ENCODE measurements around the gene RAVER1. TPM values are rescaled to one million over a fixed set of nuclear protein-coding genes. Genes with fewer than 3 reads are reported as not detected.
A peak's percentile ranks its signal among the peaks of the same experiment; 100 is the strongest.
"Not testable (repeated sequence)": the region's sequence is repeated elsewhere in the genome, so short reads cannot be mapped to it uniquely, and the experiment has no call there.

RAVER1 gene, protein sequence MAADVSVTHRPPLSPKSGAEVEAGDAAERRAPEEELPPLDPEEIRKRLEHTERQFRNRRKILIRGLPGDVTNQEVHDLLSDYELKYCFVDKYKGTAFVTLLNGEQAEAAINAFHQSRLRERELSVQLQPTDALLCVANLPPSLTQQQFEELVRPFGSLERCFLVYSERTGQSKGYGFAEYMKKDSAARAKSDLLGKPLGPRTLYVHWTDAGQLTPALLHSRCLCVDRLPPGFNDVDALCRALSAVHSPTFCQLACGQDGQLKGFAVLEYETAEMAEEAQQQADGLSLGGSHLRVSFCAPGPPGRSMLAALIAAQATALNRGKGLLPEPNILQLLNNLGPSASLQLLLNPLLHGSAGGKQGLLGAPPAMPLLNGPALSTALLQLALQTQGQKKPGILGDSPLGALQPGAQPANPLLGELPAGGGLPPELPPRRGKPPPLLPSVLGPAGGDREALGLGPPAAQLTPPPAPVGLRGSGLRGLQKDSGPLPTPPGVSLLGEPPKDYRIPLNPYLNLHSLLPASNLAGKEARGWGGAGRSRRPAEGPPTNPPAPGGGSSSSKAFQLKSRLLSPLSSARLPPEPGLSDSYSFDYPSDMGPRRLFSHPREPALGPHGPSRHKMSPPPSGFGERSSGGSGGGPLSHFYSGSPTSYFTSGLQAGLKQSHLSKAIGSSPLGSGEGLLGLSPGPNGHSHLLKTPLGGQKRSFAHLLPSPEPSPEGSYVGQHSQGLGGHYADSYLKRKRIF
- total RNA-seq (2014; rRNA removed; shearing (Covaris generic)): 9.5 and 10.7 TPM in 2 replicates
- polyA plus RNA-seq (2014; cell fraction: nucleus; rRNA removed): 12.9 and 16.4 TPM in 2 replicates

DNA sequence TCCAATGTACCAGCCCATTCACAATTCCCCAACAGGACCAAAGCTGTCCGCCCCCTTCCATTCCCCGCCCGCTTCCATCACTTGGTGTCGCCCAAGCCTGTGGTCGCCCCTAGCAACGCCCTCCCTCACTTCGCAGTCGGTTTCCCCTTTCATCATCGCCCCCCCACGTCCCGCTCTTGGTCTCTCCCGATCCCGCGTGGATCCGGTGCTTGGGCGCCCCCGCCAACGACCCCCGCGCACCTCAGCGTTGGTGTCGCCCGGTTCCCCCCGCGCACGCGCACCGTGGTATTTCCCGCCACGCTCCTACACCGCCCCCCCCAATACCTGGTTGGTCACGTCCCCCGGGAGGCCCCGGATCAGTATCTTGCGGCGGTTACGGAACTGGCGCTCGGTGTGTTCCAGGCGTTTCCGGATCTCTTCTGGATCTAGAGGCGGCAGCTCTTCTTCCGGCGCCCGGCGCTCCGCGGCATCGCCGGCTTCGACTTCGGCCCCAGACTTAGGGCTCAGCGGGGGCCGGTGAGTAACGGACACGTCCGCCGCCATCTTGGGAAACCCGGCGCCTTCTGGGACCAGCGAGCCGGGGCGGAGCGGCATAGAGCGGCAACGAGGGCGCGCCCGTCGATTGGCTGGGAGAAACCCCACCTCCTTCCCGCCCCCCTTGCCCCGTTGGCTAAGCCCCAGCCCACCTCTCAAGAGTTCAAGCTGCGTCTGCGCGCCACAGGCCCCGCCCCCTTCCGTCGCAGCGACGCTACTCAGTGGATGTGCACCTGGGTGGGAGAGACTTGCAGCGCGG lies at the start of gene RAVER1:
Gene RAVER1 (minus strand): TSS at position 565 of the 793 bp plus-strand sequence. CDS start 22 bp downstream, at position 543.
- peak; percentile 93 for DNase-seq (ENCODE audit: extremely low read depth, low read depth)

DNA sequence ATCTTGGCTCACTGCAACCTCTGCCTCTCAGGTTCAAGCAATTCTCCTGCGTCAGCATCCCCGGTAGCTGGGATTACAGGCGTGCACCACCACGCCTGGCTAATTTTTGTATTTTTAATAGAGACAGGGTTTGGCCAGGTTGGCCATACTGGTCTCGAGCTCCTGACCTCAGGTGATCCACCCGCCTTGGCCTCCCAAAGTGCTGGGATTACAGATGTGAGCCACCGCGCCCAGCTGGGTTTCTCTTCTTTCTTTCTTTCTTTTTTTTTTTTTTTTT lies 49.8 kb upstream of the RAVER1 start:
- not testable (repeated sequence) for DNase-seq (ENCODE audit: extremely low read depth, low read depth)

DNA sequence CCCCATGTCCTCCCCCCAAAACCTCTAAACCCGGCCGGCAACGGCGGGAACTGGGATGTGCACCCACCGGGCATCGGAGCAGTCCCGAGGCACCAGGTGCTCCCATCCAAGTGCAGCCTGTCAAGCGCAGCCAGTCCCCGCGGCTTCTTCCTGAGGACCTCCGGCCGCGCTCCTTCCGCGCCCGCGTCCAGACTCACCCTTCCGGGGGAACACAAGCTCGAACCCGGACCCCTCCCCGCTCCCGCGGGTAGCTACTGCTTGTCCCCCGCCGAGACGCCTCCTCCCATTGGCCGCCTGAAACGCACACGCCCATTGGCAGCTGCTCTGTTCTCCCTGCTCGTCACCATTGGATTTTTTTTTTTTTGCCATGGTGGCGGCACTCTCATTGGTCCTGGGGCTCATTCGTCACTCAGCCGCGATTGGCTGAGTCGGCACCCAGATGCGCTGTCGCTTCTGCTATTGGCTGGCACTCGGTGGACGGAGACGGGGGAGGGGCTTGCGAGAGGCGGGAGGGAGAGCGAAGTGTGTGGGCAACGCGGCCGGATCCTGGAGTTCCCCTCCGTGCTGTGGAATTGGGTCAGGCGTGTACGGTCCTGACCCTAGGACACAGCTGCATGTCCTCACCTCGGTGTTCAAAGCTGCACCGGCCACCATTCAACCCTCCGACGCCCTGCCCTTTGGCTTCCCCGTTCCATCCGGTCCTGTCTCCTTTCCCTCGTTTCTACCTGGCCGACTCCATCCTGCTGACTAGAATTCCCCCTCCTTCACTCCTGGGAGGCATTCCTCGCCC lies 47.2 kb upstream of the RAVER1 start, which contains the start of gene TYK2:
Gene TYK2 (minus strand): TSS at position 260 of the 790 bp plus-strand sequence. CDS start 2,166 bp downstream, outside the sequence.
- peak; percentile 98 for DNase-seq (ENCODE audit: extremely low read depth, low read depth)

DNA sequence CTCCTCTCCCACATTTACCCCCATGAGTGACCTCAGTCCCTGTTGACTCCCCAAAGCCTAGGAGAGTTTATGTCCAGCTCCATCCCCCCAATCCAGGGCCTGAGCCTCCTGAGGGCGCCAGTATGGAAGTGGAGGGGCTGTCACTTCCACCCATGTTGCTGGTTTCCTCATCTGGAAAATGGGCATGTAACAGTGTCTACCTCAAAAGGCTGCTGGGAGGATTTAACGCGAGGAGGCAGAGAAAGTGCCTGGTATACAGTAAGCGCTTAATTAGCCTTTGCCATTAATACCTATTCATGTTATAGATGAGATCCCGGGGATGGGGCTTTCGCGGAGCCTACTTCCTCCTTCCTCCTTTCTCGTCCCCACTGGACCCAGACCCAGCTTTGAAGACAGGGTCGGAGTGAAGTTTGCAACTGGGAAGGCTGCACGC lies 46.6 kb upstream of the RAVER1 start:
- no peak for DNase-seq (ENCODE audit: extremely low read depth, low read depth)

DNA sequence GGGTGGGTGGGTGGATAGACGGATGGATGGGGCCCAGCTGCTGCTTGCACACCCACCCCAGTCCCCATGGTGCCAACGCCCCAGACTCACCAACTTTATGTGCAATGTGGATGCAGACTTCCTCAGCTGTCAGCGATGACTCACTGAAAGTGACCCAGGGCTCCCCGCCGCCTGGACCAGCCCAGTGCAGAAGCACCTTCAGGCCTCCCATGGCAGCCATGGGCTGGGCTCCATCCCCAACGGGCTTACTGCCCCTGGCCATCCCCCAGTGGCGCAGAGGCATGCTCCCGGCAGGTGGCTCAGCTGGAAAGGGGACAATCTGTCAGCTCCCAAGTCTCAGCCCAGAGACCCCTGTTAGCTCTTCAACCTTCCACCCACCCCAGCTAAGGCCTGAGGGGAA lies 44.8 kb upstream of the RAVER1 start:
- DNase-seq (ENCODE audit: extremely low read depth, low read depth): no peak

DNA sequence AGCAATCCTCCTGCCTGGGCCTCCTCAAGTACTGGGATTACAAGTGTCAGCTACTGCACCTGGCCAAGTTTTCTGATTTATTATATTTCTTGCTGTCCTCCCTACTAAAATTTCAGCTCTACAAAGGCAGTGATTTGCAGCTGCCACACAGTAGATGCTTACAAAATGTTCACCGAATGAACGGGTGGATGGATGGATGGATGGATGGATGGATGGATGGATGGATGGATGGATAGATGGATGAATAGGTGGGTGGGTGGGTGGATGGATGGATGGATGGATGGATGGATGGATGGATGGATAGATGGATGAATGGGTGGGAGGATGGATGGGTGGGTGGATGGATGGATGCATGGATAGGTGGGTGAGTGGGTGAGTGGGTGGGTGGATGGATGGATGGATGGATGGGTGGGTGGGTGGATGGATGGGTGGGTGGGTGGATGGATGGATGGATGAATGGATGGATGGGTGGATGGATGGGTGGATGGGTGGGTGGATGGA lies 43.9 kb upstream of the RAVER1 start:
- not testable (repeated sequence) for DNase-seq (ENCODE audit: extremely low read depth, low read depth)

DNA sequence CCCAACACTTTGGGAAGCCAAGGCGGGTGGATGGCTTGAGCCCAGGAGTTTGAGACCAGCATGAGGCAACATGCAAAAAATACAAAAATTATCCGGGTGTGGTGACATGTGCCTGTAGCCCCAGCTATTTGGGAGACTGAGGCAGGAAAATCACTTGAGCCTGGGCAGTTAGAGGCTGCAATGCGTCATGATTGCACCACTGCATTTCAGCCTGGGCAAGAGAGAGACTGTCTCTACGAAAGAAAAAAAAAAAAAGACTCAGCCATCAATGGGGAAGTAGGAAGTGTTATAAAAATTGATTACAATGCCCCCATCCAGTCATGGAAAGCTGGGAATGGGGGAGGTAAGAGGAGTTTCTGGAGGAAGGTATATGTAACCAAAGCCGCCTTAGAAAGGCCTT lies 41.6 kb upstream of the RAVER1 start:
- DNase-seq (ENCODE audit: extremely low read depth, low read depth): no peak

DNA sequence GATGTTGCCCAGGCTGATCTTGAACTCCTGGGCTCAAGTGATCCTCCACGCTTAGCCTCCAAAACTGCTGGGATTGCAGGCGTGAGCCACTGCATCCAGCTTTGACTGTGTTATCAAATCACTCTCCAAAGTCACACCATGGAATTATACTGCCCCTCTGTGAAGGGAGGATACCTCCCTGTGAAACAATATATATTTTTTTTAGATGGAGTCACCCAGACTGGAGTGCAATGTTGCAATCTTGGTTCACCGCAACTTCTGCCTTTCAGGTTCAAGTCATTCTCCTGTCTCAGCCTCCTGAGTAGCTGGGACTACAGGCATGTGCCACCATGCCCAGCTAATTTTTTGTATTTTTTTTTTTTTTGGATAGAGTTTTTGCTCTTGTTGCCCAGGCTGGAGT lies 39.4 kb upstream of the RAVER1 start:
- DNase-seq (ENCODE audit: extremely low read depth, low read depth): no peak

DNA sequence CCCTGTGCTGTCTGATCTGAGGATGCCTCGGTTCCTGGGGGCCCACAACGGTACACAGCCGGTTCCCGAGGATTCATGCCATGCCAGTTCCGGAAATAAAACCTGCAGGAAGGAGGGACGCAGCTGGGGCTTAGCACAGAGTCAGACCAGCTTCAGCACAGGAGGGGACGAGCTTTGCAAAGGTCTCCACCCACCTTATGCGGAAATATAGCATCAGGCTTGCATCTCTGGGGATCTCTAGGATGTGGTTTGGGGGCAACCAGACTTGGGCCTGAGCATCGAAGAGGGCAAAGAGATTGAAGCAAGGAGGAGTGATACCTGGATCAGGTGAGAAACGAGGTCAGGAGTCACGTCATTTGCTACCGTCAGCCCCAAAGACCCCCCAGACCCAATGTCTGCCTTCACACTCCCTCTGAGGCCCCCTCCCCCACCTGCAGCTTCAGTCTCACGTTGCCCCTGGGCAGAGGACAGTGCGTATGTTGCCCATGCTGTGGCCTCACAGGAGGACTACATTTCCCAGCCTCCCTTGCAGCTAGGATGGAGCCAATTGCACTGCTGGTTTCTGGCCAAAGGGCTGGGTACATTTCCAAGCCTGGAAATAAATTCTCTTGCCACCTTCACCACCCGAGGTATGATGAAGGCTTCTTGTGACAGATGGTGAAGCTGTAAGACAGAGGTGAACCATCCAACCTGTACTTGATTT lies 34.9 kb upstream of the RAVER1 start:
- DNase-seq (ENCODE audit: extremely low read depth, low read depth): no peak

DNA sequence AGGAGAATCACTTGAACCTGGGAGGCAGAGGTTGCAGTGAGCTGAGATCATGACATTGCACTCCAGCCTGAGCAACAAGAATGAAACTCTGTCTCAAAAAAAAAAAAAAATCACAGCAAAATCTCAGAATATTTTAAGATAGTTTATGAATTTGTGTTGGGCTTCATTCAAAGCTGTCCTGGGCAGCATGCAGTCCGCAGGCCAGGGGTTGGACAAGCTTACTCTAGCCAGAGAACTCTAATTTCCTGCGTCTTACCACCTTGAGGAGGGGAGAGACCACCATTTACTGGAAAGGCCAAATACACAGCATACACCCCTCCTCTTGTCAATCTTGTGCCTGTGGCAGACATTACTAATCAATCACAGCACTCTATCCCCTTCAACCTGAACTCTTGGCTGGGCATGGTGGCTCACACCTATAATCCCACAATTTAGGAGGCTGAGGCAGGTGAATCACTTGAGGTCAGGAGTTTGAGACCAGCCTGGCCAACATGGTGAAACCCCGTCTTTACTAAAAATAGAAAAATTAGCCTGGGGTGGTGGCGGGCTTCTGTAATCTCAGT lies 33.7 kb upstream of the RAVER1 start:
- not testable (repeated sequence) for DNase-seq (ENCODE audit: extremely low read depth, low read depth)

DNA sequence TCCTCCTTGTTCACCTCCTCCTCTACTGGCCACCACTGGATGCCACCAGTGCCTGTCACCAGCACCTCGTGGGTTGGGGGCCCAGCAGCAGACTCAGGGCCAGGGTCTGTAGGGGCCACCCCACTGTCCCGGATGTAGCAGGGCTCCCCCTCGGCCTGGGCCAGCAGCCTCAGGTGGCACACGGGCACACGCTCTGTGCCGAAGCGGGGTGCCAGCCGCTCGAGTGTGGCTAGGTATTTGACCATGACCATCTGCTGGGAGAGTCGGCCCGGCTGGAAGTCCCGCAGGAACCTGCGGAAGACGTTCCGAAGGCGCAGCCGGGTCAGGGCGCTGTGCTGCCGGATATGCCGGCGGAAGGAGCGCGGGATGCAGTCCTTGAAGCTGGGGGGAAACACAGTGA lies 32.2 kb upstream of the RAVER1 start:
- DNase-seq (ENCODE audit: extremely low read depth, low read depth): no peak

DNA sequence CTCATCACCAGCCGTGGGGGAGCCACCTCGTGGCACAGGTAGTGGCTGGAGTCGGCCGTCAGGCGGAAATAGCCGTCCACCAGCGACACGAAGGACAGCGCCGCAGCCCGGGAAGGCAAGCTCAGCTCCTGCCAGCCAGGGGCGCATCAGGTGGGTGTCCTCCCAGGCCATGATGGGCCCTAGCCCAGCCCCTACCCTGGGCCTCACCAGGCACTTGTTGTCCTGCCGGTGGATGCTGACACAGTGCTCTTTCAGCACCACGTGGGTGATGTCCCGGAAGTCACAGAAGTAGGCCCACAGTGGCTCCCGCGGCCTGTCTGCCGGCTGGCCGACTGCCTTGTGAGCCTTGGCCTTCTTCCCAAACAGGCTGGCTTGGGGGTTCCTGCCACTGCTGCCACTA lies 31.3 kb upstream of the RAVER1 start:
- DNase-seq (ENCODE audit: extremely low read depth, low read depth): no peak

DNA sequence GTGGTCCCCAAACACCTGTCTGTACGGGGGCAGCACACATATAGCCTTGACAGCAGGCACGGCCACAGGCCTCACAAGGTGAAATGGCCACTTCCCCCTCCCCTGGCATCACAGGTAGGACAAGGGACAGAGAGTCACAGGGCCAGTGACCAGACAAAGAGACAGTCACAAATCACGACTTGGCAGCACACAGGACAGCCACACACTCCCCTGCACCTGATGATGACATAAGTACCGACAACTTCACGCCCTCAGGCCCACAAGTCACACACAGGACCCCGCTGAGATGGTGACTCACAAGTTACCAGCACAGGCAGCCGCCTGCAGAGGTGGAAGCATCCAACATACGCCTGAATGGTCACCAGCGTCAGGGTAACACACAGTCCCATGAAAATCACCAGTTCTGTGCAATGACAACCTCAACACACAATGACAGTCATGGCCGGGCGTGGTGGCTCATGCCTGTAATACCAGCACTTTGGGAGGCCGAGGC lies 30.5 kb upstream of the RAVER1 start:
- DNase-seq (ENCODE audit: extremely low read depth, low read depth): no peak

DNA sequence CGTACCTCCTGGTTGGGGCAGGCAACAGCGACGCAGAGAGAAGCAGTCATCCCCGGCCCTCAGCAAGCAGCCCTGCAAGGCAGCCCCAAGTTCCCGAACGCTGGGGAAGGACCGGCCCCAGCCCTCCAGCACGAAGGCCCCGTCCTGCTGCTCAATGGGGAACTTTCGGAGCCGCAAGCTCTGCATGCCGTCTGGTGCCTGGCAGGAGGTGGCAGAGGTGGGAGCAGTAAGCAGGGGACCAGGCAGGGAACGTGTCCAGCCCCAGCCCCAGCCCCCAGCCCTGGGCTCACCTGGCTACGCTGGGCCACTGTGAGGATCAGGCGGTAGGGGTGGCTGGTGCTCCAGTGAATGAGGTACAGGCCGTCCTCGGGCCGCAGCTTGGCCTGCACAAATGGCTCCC lies 28.9 kb upstream of the RAVER1 start:
- DNase-seq (ENCODE audit: extremely low read depth, low read depth): no peak

DNA sequence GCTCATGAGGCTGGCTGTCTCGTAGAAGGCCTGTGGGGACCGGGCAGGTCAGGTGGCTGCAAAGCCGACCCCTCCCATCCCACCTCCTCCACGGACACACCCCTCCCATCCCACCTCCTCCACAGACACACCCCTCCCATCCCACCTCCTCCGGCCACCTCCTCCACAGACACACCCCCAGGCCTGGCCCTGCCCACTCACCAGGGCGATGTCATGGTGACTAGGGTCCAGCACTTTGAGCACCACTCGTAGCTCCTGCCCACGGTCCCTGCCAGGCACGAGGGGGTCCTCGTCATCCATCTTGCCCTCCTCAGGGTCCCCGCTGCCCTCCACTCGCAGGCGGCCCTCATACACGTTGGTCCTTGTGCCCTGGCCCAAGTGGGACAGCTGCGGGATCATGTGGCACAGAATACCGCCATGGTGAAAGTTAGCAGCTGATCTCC lies 28.3 kb upstream of the RAVER1 start:
- DNase-seq (ENCODE audit: extremely low read depth, low read depth): no peak

DNA sequence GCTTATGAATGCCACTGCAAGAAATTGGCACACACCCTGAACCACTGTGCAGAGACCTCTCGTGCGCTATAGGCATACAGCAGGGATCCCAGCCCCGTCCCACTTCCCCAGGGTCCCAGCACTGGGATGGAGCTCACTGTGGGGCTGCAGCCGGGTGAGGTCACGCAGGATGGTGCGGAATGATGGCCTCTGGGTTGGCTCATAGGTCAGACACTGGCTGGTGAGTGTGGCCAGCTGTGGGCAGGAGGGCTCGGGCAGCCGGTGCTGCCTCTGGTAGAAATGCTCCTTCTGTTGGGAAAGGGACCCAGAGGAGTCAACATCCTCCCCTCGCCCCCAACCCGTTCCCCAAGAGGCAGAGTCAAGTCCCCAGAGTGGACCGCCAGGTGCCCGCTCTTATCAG lies 23.1 kb upstream of the RAVER1 start:
- DNase-seq (ENCODE audit: extremely low read depth, low read depth): no peak

DNA sequence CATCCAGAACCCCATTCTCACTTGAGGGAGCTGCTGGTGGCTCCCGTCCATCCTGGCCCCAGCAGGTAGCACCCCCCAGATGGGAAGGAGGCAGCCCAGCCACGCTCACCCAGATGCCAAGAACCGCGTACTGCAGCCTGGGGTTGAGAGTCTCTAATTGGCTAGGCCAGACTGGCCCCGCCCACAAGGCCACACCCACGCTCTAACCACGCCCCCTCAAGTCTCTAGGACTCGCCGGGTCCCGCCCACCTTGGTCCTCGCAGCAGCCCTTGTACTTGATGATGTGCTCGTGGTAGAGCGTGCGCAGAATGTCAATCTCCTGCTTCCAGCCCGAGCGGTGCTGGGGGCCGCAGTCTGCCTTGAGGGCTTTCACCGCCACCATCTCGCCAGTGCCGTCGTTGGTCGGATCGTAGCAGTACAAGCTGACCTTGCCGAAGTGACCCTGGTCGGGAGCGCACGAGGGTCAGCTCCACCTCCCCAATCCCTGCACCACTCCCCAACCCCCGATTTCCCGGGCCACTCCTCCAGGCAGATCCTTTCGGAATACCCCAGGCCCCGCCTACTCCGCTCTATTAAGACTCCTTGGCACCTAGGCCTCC lies 20.6 kb upstream of the RAVER1 start:
- no peak for DNase-seq (ENCODE audit: extremely low read depth, low read depth)

Measured in NCI-H460 (cell line).